Sigmoid colon (tissue), 7 donors: Measurements from ENCODE around the gene ALOX12. TPM values are rescaled to one million over a fixed set of nuclear protein-coding genes. Genes with fewer than 3 reads are reported as not detected.

Source experiments
- DNase-seq: peaks from one replicate; pipeline ENCODE4 v3.0.0-alpha.2; 2019
- H3K27ac ChIP-seq, 4 donors: fragments of 200-600 bp; sonication (generic); one replicate each; pipeline ENCODE4 v1.5.1; 2016 to 2019; ENCODE audit warnings: mild to moderate bottlenecking in 1 of 4
- H3K27me3 ChIP-seq, 3 donors: fragments of 200-600 bp; sonication (generic); one replicate each; pipeline ENCODE4 v1.5.1; 2019; ENCODE audit warnings: mild to moderate bottlenecking in 1 of 3
- H3K36me3 ChIP-seq, 4 donors: fragments of 200-600 bp; sonication (generic); one replicate each; pipeline ENCODE4 v1.5.1; 2016 to 2019
- H3K4me1 ChIP-seq, 4 donors: fragments of 200-600 bp; sonication (generic); one replicate each; pipeline ENCODE4 v1.5.1; 2017 to 2019
- H3K4me3 ChIP-seq, 4 donors: fragments of 200-600 bp; sonication (generic); one replicate each; pipeline ENCODE4 v1.5.1; 2017 to 2019; ENCODE audit warnings: mild to moderate bottlenecking in 2 of 4, moderate library complexity in 1 of 4
- H3K9me3 ChIP-seq, 4 donors: fragments of 200-600 bp in 3 of 4; sonication (generic) in 3 of 4; one replicate each; pipeline versions ENCODE4 v1.5.1 to v1.6.1; 2013 to 2019
- EP300 ChIP-seq, 4 donors: sonication (generic); formaldehyde crosslinking; IDR thresholded peaks; one replicate each; pipeline ENCODE4 v1.6.1; 2017; ENCODE audit warnings: antibody characterized with exemption in 4 of 4
- POLR2A ChIP-seq, 2 donors: fragments of 450-650 bp; IDR thresholded peaks; one replicate each; pipeline ENCODE4 v1.6.1; 2016; ENCODE audit warnings: antibody characterized with exemption in 2 of 2, mild to moderate bottlenecking in 2 of 2, moderate library complexity in 2 of 2
- POLR2AphosphoS5 ChIP-seq, 4 donors: sonication (generic); formaldehyde crosslinking; IDR thresholded peaks; one replicate each; pipeline ENCODE4 v1.6.1; 2017; ENCODE audit warnings: antibody characterized with exemption in 4 of 4
- WGBS, 2 donors: extraction: QIAGEN DNeasy Blood & Tissue Kit; methylation state at CpG; one replicate each; pipeline ENCODE4 v1.1.7; 2013; 5-methylcytosine and 5-hydroxymethylcytosine counted together
- intact Hi-C: fragments of 100-400 bp; cut with DNase I; formaldehyde crosslinking; loops from one replicate; pipeline ENCODE4 v1.15.1; 2023
- polyA plus RNA-seq, 3 donors: library from polyadenylated mRNA; stranded (reverse); fragments of 200-250 nt; gene quantifications; one replicate each; pipeline ENCODE4 v1.2.3, GENCODE V29; 2013
- total RNA-seq, 4 donors: library from RNA; depleted of rRNA; stranded (reverse); fragments of >200 nt; gene quantifications; one replicate each; pipeline ENCODE4 v1.1.0, GENCODE V29; 2016
- TF ChIP-seq, protein P1 (sequence below), 4 experiments: fragments of 450-650 bp in 3 of 4; fragments of 200-600 bp in 1 of 4; IDR thresholded peaks; one replicate each; pipeline ENCODE4 v1.5.1; 2016 to 2019; ENCODE audit warnings: antibody characterized with exemption in 4 of 4, mild to moderate bottlenecking in 3 of 4, moderate library complexity in 2 of 4
- donor health status: healthy with polysubstance abuse.
- donor health status: Bipolar disorder and iron deficiency.
- donor health status: healthy.

Gene ALOX12
- total and polyA plus RNA-seq, 7 donors = not detected

DNA sequence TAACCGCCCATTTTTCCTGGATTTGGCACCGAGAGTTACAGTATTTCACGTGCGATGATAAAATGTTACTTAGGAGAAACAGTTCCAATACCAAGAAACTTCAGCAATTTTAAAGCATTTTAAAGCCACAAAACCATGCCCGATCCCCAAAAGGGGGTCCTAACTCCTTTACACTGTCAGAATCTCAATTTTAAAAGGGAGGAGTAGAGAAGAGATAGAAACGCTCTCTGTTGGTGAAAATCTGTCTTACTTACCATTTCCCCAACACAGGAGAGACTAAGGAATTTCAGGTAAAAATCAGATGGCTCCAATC lies 16.0 kb downstream of the ALOX12 start:
- Histone ChIP-seq H3K27ac (peak overlapping the region; percentile 96 to 98 (median 96)), H3K36me3 (peaks cover 0 to 11% (median 3%) of the 10 kb centered on the region in 4 donors), H3K9me3 (no peaks in the 10 kb centered on the region), H3K27me3 (no peaks in the 10 kb centered on the region), H3K4me3 (peak overlapping the region; percentile 75 to 86 (median 86)), H3K4me1 (peaks cover 0 to 50% (median 47%) of the 10 kb centered on the region in 4 donors)
- TF ChIP-seq POLR2A (IDR thresholded peaks at IDR 0.05) = peak in 1 of 2 donors; percentile 12
- no peak for TF ChIP-seq EP300 (IDR thresholded peaks at IDR 0.05)
- intact Hi-C loops = loop anchor here (5.0 kb wide), 1 partner anchor 360 kb away; the partner anchor contains the start of genes C17orf100 and MED31
- WGBS, 2 donors = 0% methylated on average over 6 of the region's 6 CpGs
- DNase-seq = no peak

DNA sequence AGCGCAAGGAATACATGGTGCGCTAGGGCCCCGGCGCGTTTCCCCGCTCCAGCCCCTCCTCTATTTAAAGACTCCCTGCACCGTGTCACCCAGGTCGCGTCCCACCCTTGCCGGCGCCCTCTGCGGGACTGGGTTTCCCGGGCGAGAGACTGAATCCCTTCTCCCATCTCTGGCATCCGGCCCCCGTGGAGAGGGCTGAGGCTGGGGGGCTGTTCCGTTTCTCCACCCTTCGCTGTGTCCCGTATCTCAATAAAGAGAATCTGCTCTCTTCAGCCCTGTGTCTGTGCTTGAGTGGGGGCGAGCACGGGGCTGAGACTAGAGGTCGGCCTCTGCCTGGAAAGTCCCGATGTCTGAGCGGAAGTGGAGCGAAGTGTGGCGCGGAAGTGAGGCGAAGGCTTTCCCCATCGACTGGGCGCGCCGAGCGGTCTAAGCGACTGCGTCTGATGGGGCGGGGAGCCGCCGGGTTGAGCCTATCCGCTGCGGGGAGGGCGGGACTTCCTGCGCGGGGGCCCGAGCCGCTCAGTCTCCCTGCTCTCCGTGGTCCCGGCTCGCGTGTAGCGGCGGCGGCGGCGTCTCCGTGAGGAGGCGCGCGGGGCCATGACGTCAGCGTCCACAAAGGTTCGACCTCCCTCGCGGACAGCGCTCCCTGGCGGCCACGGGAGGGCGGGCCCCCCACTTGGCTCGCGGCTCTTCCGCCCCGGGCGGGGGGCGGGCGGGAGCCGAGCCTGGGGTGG lies 18.6 kb downstream of the ALOX12 start:
- peaks cover 0 to 72% (median 67%) of the 10 kb centered on the region in 4 donors for H3K4me1 ChIP-seq
- intact Hi-C loops = loop anchor here (5.0 kb wide), 1 partner anchor 362 kb away; the partner anchor contains the start of genes C17orf100 and MED31

GRCh38 chr17:7014995-7015958 lies 19.4 kb downstream of the ALOX12 start:
- no peaks in the 10 kb centered on the region for H3K9me3 ChIP-seq
- intact Hi-C loops = loop anchor here (5.0 kb wide), 1 partner anchor 363 kb away; the partner anchor contains the start of genes C17orf100 and MED31
- H3K4me3 ChIP-seq = peak overlapping the region; percentile 75 to 86 (median 86)
- no peaks in the 10 kb centered on the region for H3K27me3 ChIP-seq
- H3K36me3 ChIP-seq = peaks cover 0 to 12% (median 5%) of the 10 kb centered on the region in 4 donors
- peaks cover 0 to 74% (median 62%) of the 10 kb centered on the region in 4 donors for H3K4me1 ChIP-seq
- 12 to 20% methylated on average over 56 of the region's 56 CpGs for WGBS, 2 donors
- DNase-seq = no peak
- H3K27ac ChIP-seq = peak overlapping the region; percentile 96 to 98 (median 96)
- TF ChIP-seq EP300 (IDR thresholded peaks at IDR 0.05) = no peak
- TF ChIP-seq POLR2AphosphoS5 (IDR thresholded peaks at IDR 0.05) = peak; percentile 85 to 92 (median 88)
- peak; percentile 65 for TF ChIP-seq POLR2A (IDR thresholded peaks at IDR 0.05)
- TF ChIP-seq, protein P1, sequence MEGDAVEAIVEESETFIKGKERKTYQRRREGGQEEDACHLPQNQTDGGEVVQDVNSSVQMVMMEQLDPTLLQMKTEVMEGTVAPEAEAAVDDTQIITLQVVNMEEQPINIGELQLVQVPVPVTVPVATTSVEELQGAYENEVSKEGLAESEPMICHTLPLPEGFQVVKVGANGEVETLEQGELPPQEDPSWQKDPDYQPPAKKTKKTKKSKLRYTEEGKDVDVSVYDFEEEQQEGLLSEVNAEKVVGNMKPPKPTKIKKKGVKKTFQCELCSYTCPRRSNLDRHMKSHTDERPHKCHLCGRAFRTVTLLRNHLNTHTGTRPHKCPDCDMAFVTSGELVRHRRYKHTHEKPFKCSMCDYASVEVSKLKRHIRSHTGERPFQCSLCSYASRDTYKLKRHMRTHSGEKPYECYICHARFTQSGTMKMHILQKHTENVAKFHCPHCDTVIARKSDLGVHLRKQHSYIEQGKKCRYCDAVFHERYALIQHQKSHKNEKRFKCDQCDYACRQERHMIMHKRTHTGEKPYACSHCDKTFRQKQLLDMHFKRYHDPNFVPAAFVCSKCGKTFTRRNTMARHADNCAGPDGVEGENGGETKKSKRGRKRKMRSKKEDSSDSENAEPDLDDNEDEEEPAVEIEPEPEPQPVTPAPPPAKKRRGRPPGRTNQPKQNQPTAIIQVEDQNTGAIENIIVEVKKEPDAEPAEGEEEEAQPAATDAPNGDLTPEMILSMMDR (IDR thresholded peaks at IDR 0.05) = no peak

More for the DNA sequence above, 18.6 kb downstream of the ALOX12 start:
- Histone ChIP-seq H3K36me3 (peaks cover 0 to 12% (median 5%) of the 10 kb centered on the region in 4 donors), H3K9me3 (no peaks in the 10 kb centered on the region), H3K27me3 (no peaks in the 10 kb centered on the region), H3K4me3 (peak overlapping the region; percentile 75 to 86 (median 86)), H3K27ac (peak overlapping the region; percentile 96 to 98 (median 96))
- TF ChIP-seq POLR2AphosphoS5 (IDR thresholded peaks at IDR 0.05) (peak; percentile 91 to 96 (median 96)), POLR2A (IDR thresholded peaks at IDR 0.05) (peak; percentile 71 to 92), EP300 (IDR thresholded peaks at IDR 0.05) (peak in 1 of 4 donors; percentile 30)
- TF ChIP-seq, protein P1 (IDR thresholded peaks at IDR 0.05) = peak in 2 of 4 experiments; percentile 35 to 87
- peak; percentile 99 for DNase-seq
- 0 to 1% methylated on average over 75 of the region's 75 CpGs for WGBS, 2 donors

GRCh38 chr17:7016418-7016817 lies 20.6 kb downstream of the ALOX12 start:
- Histone ChIP-seq H3K9me3 (no peaks in the 10 kb centered on the region), H3K27ac (peak overlapping the region; percentile 88 to 98 (median 96)), H3K4me1 (peaks cover 0 to 64% (median 55%) of the 10 kb centered on the region in 4 donors), H3K4me3 (no peak overlapping the region), H3K36me3 (peaks cover 0 to 12% (median 5%) of the 10 kb centered on the region in 4 donors), H3K27me3 (peaks cover 0 to 2% (median 0%) of the 10 kb centered on the region in 3 donors)
- intact Hi-C loops = no loop called here
- TF ChIP-seq, protein P1 (IDR thresholded peaks at IDR 0.05) = no peak
- no peak for TF ChIP-seq POLR2A (IDR thresholded peaks at IDR 0.05)
- no peak for TF ChIP-seq POLR2AphosphoS5 (IDR thresholded peaks at IDR 0.05)
- no peak for TF ChIP-seq EP300 (IDR thresholded peaks at IDR 0.05)
- 84 to 92% methylated on average over 3 of the region's 3 CpGs for WGBS, 2 donors
- DNase-seq = no peak
